GM12801 (cell line): ENCODE data around the gene SLC2A6.

Source experiments
- TF ChIP-seq, protein P1 (sequence below): IDR thresholded peaks from one replicate; pipeline ENCODE4 v1.5.1; 2011; ENCODE audit warnings: control low read depth; ENCODE audit not compliant: insufficient read length; ENCODE audit errors: extremely low read depth

SLC2A6 gene

DNA sequence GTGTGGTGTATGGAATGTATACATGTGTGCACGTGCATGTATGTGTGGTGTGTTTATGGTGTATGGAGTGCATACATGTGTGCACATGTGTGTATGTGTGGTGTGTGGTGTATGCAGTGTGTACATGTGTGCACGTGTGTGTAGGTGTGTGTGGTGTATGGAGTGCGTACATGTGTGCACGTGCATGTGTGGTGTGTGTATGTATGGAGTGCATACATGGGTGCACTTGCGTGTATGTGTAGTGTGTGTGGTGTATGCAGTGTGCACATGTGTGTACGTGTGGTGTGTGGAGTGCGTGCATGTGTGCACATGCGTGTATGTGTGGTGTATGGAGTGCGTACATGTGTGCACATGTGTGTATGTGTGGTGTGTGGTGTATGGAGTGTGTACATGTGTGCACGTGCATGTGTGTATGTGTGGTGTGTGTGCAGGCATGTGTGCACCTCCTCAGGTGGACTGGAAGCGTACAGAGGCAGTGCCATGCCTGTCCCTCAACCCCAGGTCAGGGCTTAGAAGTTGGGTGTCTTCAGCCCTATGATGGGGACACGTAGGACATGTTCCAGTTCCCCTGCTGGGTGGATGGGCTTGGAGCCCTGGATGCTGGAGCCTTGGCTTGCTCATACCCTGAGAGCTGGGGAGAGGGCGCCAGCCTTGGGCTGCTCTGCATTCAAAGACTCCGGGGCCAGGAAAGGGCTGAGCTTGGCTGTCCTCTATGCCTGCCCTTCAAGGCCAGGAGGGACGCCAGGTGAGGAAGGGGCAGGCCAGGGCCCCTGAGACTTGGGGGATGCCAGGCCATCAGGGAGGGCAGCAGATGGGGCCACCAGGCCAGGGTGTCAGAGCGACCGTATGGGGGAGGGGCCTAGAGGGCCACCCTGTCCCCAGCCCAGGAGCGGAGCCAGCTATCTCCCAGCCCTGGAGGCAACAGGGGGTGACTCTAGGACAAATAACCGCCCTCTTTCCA, 33.6 kb upstream of the SLC2A6 start:
- TF ChIP-seq, protein P1, sequence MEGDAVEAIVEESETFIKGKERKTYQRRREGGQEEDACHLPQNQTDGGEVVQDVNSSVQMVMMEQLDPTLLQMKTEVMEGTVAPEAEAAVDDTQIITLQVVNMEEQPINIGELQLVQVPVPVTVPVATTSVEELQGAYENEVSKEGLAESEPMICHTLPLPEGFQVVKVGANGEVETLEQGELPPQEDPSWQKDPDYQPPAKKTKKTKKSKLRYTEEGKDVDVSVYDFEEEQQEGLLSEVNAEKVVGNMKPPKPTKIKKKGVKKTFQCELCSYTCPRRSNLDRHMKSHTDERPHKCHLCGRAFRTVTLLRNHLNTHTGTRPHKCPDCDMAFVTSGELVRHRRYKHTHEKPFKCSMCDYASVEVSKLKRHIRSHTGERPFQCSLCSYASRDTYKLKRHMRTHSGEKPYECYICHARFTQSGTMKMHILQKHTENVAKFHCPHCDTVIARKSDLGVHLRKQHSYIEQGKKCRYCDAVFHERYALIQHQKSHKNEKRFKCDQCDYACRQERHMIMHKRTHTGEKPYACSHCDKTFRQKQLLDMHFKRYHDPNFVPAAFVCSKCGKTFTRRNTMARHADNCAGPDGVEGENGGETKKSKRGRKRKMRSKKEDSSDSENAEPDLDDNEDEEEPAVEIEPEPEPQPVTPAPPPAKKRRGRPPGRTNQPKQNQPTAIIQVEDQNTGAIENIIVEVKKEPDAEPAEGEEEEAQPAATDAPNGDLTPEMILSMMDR, result no peak

- TF ChIP-seq, protein P1, result no peak
These were observed 32.7 kb upstream of the SLC2A6 start for GRCh38 chr9:133511607-133512006.

DNA sequence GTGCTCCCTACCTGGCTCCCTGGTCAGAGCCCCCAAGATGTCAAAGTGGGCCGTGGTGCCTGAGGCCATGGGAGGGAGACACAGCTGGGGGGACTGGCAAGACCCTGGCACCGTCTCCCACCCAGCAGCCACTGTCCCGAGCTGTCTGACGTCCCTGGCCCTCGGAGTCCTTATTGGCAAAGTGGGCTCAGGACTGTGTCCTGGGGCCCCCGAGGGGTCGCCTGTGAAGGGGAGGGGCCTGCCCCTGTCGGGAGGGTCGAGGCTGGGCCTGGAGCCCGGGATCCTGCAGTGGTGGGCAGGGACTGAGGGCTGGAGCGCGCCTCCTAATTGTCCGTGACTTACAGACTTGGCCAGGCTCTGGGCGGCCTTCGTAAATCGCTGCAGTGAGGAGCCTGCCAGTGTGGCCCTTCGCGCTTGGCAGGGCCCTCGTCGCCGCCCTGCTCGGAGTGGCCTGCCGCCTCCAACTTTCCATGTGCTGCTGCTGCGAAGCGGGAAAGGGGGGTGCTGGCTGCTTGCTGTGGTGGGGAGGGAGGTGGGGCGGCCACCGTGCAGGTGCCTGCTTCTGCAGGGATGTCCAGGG, 32.1 kb upstream of the SLC2A6 start:
- TF ChIP-seq, protein P1, result no peak

- TF ChIP-seq, protein P1, result no peak
These were observed 30.5 kb upstream of the SLC2A6 start for GRCh38 chr9:133509179-133510083.

DNA sequence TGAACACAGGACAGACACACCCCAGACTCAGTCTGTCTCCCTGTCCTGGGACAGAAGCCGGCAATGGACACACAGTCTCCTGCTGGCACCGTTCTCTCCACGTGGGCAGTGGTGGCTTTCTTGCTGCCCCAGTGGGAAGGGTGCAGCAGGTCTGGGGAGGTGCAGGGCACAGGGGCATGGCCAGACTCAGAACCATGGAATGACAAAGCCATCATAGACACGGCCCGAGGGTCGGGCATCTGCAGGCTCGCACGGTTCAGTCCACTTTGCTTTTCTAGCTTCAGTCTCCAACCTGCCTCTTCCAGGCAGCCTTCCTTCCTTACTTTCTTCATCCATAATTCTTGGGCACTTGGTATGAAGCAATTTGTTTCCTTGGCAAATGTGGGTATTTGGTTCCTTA, 29.1 kb upstream of the SLC2A6 start:
- TF ChIP-seq, protein P1, result no peak

- TF ChIP-seq, protein P1, result no peak
These were observed 28.5 kb upstream of the SLC2A6 start for GRCh38 chr9:133507246-133507965.
